ENCODE results near the gene INSC.

- TF ChIP-seq POLR2A (IDR thresholded peaks at IDR 0.05) = no peak
- TF ChIP-seq CTCF (IDR thresholded peaks at IDR 0.05 in 4 of 5, conservative IDR thresholded peaks at IDR 0.05 in 1 of 5) = no peak
These were observed 160.4 kb downstream of the INSC start for GRCh38 chr11:15275141-15275540.
